SK-N-SH (cell line): Measurements from ENCODE around the gene SV2C. TPM values are rescaled to one million over a fixed set of nuclear protein-coding genes. Genes with fewer than 3 reads are reported as not detected.

Source experiments
- CTCF ChIA-PET: fragments of 300-600, 350-600 bp; formaldehyde crosslinking; extraction: SDS; loops from one replicate; lab custom pipeline; 2021; lab: Yijun Ruan, JAX
- POLR2A ChIA-PET: fragments of 350-600 bp; sonication (Branson Sonifier 250); formaldehyde crosslinking; extraction: SDS; loops from one replicate; lab custom pipeline; 2020; ENCODE audit warnings: antibody characterized with exemption, inconsistent platforms; lab: Yijun Ruan, JAX
- DNase-seq: peaks from one replicate; pipeline ENCODE4 v3.0.0; 2012
- H2AFZ ChIP-seq: fragments of 200-600 bp; sonication (generic); 2 replicates; pipeline ENCODE4 v1.8.1; 2016; ENCODE audit warnings: antibody characterized with exemption, mild to moderate bottlenecking, low read depth
- H3F3A ChIP-seq: fragments of 200-600 bp; sonication (generic); replicated peaks from 2 replicates; pipeline ENCODE3; 2016; ENCODE audit warnings: antibody characterized with exemption, mild to moderate bottlenecking; ENCODE audit not compliant: insufficient read depth
- H3K27ac ChIP-seq, 2 experiments: fragments of 200-500 bp in 1 of 2; fragments of 200-600 bp in 1 of 2; sonication (Bioruptor generic) in 1 of 2; sonication (generic), shearing (Covaris generic) in 1 of 2; 2 replicates each; pipeline versions ENCODE4 v1.5.1 to v1.6.1; 2014 to 2016; ENCODE audit warnings: low read depth in 2 of 2, inconsistent platforms in 1 of 2, low read length in 1 of 2, mild to moderate bottlenecking in 1 of 2, mixed read lengths in 1 of 2
- H3K27me3 ChIP-seq: fragments of 200-600 bp; sonication (generic), shearing (Covaris generic); 2 replicates; pipeline ENCODE4 v1.6.1; 2016; ENCODE audit warnings: mixed run types; ENCODE audit not compliant: insufficient read depth
- H3K36me3 ChIP-seq, 2 experiments: fragments of 200-500 bp in 1 of 2; fragments of 200-600 bp in 1 of 2; sonication (Bioruptor generic) in 1 of 2; sonication (generic) in 1 of 2; replicated peaks in 1 of 2; 2 replicates each; pipeline versions ENCODE3 to v1.5.1; 2014 to 2016; ENCODE audit warnings: low read length in 1 of 2, mild to moderate bottlenecking in 1 of 2; ENCODE audit not compliant: insufficient read depth in 2 of 2, control insufficient read depth in 1 of 2
- H3K4me1 ChIP-seq, 2 experiments: fragments of 200-500 bp in 1 of 2; fragments of 200-600 bp in 1 of 2; sonication (Bioruptor generic) in 1 of 2; sonication (generic), shearing (Covaris generic) in 1 of 2; 2 replicates each; pipeline versions ENCODE4 v1.5.1 to v1.6.1; 2014 to 2016; ENCODE audit warnings: low read depth in 1 of 2, low read length in 1 of 2, mixed run types in 1 of 2; ENCODE audit not compliant: insufficient read depth in 2 of 2, control insufficient read depth in 1 of 2
- H3K4me2 ChIP-seq: fragments of 200-600 bp; sonication (generic), shearing (Covaris generic); 2 replicates; pipeline ENCODE4 v1.6.1; 2017; ENCODE audit warnings: mixed run types
- H3K4me3 ChIP-seq, 2 experiments: fragments of 200-500 bp in 1 of 2; fragments of 200-600 bp in 1 of 2; sonication (Bioruptor generic) in 1 of 2; sonication (generic), shearing (Covaris generic) in 1 of 2; 2 replicates each; pipeline versions ENCODE4 v1.5.1 to v1.8.1; 2014 to 2016; ENCODE audit warnings: low read depth in 2 of 2, inconsistent platforms in 1 of 2, low read length in 1 of 2, mild to moderate bottlenecking in 1 of 2, mixed read lengths in 1 of 2, moderate library complexity in 1 of 2
- H3K79me2 ChIP-seq: fragments of 200-600 bp; sonication (generic); 2 replicates; pipeline ENCODE4 v1.8.1; 2017; ENCODE audit warnings: mild to moderate bottlenecking; ENCODE audit not compliant: insufficient read depth
- H3K9ac ChIP-seq: fragments of 200-600 bp; sonication (generic); 2 replicates; pipeline ENCODE4 v1.6.1; 2017; ENCODE audit warnings: mixed run types
- H3K9me2 ChIP-seq: fragments of 200-600 bp; sonication (generic); 2 replicates; pipeline ENCODE4 v1.6.1; 2017; ENCODE audit warnings: mixed run types
- H3K9me3 ChIP-seq: fragments of 200-600 bp; sonication (generic); 2 replicates; pipeline ENCODE4 v1.6.1; 2017; ENCODE audit warnings: mixed run types, mild to moderate bottlenecking, moderate library complexity
- H4K20me1 ChIP-seq: fragments of 200-600 bp; sonication (generic); 2 replicates; pipeline ENCODE4 v1.6.1; 2017; ENCODE audit warnings: mild to moderate bottlenecking, mixed run types; ENCODE audit not compliant: insufficient read depth
- EZH2phosphoT487 ChIP-seq: fragments of 200-600 bp; sonication (generic); IDR thresholded peaks from 2 replicates; pipeline ENCODE4 v1.6.1; 2017; ENCODE audit warnings: low read depth, mixed run types, mild to moderate bottlenecking, antibody characterized with exemption, moderate library complexity, borderline replicate concordance
- FOXM1 ChIP-seq: IDR thresholded peaks from 2 replicates; pipeline ENCODE4 v1.4.0; 2012; ENCODE audit warnings: low read depth, mild to moderate bottlenecking
- GABPA ChIP-seq: IDR thresholded peaks from 2 replicates; pipeline ENCODE4 v1.4.0; 2012; ENCODE audit warnings: low read depth, mild to moderate bottlenecking
- MXI1 ChIP-seq: IDR thresholded peaks from 2 replicates; pipeline ENCODE4 v1.6.1; 2012; ENCODE audit warnings: mild to moderate bottlenecking, low read depth, low read length, improper control_type of control experiment
- NFIC ChIP-seq: IDR thresholded peaks from 2 replicates; pipeline ENCODE4 v1.4.0; 2012; ENCODE audit warnings: borderline replicate concordance
- RCOR1 ChIP-seq: fragments of 150-350 bp; IDR thresholded peaks from 2 replicates; pipeline ENCODE4 v1.6.1; 2017; ENCODE audit warnings: antibody characterized with exemption, low read length
- RXRA ChIP-seq: IDR thresholded peaks from 2 replicates; pipeline ENCODE4 v1.4.0; 2012; ENCODE audit warnings: low read depth, mild to moderate bottlenecking, borderline replicate concordance
- SMC3 ChIP-seq: IDR thresholded peaks from 2 replicates; pipeline ENCODE4 v1.6.1; 2012; ENCODE audit warnings: low read depth, low read length, improper control_type of control experiment
- TCF12 ChIP-seq: IDR thresholded peaks from 2 replicates; pipeline ENCODE4 v1.4.0; 2012
- TEAD4 ChIP-seq: IDR thresholded peaks from 2 replicates; pipeline ENCODE4 v1.4.0; 2012; ENCODE audit warnings: mild to moderate bottlenecking, borderline replicate concordance; ENCODE audit not compliant: insufficient read depth
- WGBS: methylation state at CpG from one replicate; pipeline ENCODE4 v1.1.6; 2017; ENCODE audit warnings: low lambda C conversion rate; 5-methylcytosine and 5-hydroxymethylcytosine counted together
- polyA plus RNA-seq, 3 experiments: library from polyadenylated mRNA; depleted of rRNA; stranded (reverse); fragments of >200 nt; gene quantifications; 2 replicates each; pipeline ENCODE4 v1.2.3, GENCODE V29; 2012
- TF ChIP-seq, protein P1 (sequence below): IDR thresholded peaks from 2 replicates; pipeline ENCODE4; 2012
- TF ChIP-seq, protein P2 (sequence below): fragments of 150-350 bp; IDR thresholded peaks from 2 replicates; pipeline ENCODE4 v1.6.1; 2017; ENCODE audit warnings: antibody characterized with exemption, low read length, low read depth, borderline replicate concordance

SV2C gene
- polyA plus RNA-seq, 1 of the 3 experiments (the other 2 are of a cell fraction), result 0.05 TPM

DNA sequence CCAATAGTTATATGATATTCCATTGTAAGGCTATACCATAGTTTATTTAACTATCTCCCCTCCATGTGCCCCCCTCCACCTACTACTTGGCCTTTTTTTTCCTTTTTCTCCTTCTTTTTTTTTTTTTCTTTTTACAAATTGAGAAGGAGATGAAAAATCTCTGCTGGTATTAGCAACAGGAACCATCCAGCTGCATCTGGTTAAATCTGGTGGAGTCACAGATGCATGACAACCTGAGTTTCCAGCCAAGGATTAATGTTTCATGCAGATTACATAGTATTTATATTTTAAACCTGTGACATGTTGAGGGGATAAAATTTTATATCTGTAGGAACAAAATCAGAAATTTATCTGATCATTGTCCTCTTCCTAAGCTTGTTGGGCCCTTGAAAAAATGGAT is 191.4 kb downstream of the SV2C start:
- H2AFZ ChIP-seq, result no peak overlapping the region
- H3K4me1 ChIP-seq, result peaks cover 0 to 2% of the 10 kb centered on the region in 2 experiments; a peak in 1 of 4 replicates
- CTCF ChIA-PET, result interaction anchor here (1.3 kb wide), 1 partner anchor 18 kb away, joined by 5 read pairs; no protein-coding TSS in a partner anchor
- H3K79me2 ChIP-seq, result no peaks in the 10 kb centered on the region
- no peak overlapping the region for H3K27ac ChIP-seq
- H3K27me3 ChIP-seq, result no peaks in the 10 kb centered on the region
- POLR2A ChIA-PET, result no interaction called here
- H3K4me2 ChIP-seq, result no peak overlapping the region
- no peak for DNase-seq
- H4K20me1 ChIP-seq, result no peaks in the 10 kb centered on the region
- no peak overlapping the region for H3K4me3 ChIP-seq
- H3K9me2 ChIP-seq, result no peaks in the 10 kb centered on the region
- no peak overlapping the region for H3K9ac ChIP-seq
- no peaks in the 10 kb centered on the region for H3F3A ChIP-seq
- H3K9me3 ChIP-seq, result no peaks in the 10 kb centered on the region
- H3K36me3 ChIP-seq, result no peaks in the 10 kb centered on the region
- TF ChIP-seq EZH2phosphoT487 (no peak), GABPA (no peak), SMC3 (no peak)

DNA sequence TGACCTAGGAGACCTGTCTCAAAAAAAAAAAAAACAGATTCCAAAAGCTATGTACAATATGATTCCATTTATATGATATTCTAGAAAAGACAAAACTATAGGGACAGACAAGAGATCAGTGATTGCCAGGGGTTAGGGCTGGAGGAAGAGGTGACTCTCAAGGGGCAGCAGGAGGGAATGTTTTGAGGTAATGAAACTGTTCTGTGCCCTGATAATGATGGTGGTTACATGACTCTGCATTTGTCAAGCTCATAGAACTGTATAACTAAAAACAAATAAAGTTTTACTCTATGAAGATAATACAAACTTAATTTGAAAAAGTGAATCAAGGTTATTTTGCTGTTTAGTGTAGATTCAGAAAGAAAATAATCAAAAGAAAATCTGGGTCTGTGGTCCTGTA is 194.6 kb downstream of the SV2C start:
- H3K36me3 ChIP-seq, result no peaks in the 10 kb centered on the region
- no peaks in the 10 kb centered on the region for H4K20me1 ChIP-seq
- no peak overlapping the region for H3K4me3 ChIP-seq
- no peak overlapping the region for H2AFZ ChIP-seq
- H3K9ac ChIP-seq, result no peak overlapping the region
- no peaks in the 10 kb centered on the region for H3K79me2 ChIP-seq
- H3K4me1 ChIP-seq, result no peaks in the 10 kb centered on the region
- H3K4me2 ChIP-seq, result no peak overlapping the region
- no peaks in the 10 kb centered on the region for H3K27me3 ChIP-seq
- H3K9me2 ChIP-seq, result no peaks in the 10 kb centered on the region
- POLR2A ChIA-PET, result no interaction called here
- no peaks in the 10 kb centered on the region for H3K9me3 ChIP-seq
- no peak overlapping the region for H3K27ac ChIP-seq
- no peak for TF ChIP-seq FOXM1
- TF ChIP-seq, all 33 proteins: peak for 0
- CTCF ChIA-PET, result interaction anchor here (0.7 kb wide), 1 partner anchor 21 kb away, joined by 3 read pairs; no protein-coding TSS in a partner anchor
- H3F3A ChIP-seq, result no peaks in the 10 kb centered on the region
- no peak for DNase-seq

DNA sequence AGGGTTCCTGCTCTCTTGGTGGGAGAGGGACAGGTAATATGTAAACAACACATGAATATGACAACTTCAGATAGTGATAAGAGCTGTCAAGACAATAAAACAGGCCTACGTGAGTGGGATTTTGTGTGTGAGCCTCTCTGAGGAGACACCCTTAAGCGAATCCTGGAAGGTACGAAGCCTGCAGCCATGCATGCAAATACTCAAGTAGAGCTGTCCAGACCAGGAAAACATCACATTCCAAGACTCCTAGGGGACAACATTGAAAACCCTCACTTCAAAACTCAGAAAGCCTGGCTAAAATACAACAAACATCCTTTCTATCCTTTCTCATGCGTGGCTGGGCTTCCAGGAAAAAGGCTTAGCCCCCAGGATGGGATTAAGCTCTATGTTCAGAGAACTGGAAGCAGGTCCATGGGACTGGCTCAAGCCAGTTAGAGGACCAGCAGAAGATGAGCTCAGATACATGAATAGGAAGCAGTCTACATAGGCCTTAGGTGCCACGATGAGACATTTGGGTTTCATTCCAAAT is 195.1 kb downstream of the SV2C start:
- no peaks in the 10 kb centered on the region for H4K20me1 ChIP-seq
- H3K9me3 ChIP-seq, result no peaks in the 10 kb centered on the region
- no peaks in the 10 kb centered on the region for H3F3A ChIP-seq
- H3K27ac ChIP-seq, result no peak overlapping the region
- WGBS, result 48% methylated on average over 5 of the region's 5 CpGs
- no peaks in the 10 kb centered on the region for H3K36me3 ChIP-seq
- TF ChIP-seq TEAD4 (no peak), MXI1 (no peak), RXRA (no peak), NFIC (no peak), RCOR1 (no peak), TCF12 (no peak)
- TF ChIP-seq, protein P1, sequence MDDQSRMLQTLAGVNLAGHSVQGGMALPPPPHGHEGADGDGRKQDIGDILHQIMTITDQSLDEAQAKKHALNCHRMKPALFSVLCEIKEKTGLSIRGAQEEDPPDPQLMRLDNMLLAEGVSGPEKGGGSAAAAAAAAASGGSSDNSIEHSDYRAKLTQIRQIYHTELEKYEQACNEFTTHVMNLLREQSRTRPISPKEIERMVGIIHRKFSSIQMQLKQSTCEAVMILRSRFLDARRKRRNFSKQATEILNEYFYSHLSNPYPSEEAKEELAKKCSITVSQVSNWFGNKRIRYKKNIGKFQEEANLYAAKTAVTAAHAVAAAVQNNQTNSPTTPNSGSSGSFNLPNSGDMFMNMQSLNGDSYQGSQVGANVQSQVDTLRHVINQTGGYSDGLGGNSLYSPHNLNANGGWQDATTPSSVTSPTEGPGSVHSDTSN, result no peak
- TF ChIP-seq, protein P2, sequence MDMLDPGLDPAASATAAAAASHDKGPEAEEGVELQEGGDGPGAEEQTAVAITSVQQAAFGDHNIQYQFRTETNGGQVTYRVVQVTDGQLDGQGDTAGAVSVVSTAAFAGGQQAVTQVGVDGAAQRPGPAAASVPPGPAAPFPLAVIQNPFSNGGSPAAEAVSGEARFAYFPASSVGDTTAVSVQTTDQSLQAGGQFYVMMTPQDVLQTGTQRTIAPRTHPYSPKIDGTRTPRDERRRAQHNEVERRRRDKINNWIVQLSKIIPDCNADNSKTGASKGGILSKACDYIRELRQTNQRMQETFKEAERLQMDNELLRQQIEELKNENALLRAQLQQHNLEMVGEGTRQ, result no peak
- no peak for DNase-seq
- no peaks in the 10 kb centered on the region for H3K27me3 ChIP-seq
- ChIA-PET CTCF (interaction anchor here (0.9 to 2.3 kb wide), 3 partner anchors 22 to 543 kb away, joined by 3 to 5 read pairs (median 3); no protein-coding TSS in a partner anchor), POLR2A (no interaction called here)
- H3K4me3 ChIP-seq, result no peak overlapping the region
- H3K4me1 ChIP-seq, result no peaks in the 10 kb centered on the region
- H3K9me2 ChIP-seq, result no peaks in the 10 kb centered on the region
- no peak overlapping the region for H3K9ac ChIP-seq
- no peak overlapping the region for H2AFZ ChIP-seq
- H3K4me2 ChIP-seq, result no peak overlapping the region
- no peaks in the 10 kb centered on the region for H3K79me2 ChIP-seq
